GM19397 (cell line): Measurements from ENCODE around the gene RCN2.

Source experiments
- ATAC-seq: cut with Tn5 transposase; IDR thresholded peaks from one replicate; pipeline ENCODE4 v1.9.1; 2021; ENCODE audit warnings: mild to moderate bottlenecking, moderate library complexity; ENCODE audit not compliant: unreplicated experiment

RCN2 gene

DNA sequence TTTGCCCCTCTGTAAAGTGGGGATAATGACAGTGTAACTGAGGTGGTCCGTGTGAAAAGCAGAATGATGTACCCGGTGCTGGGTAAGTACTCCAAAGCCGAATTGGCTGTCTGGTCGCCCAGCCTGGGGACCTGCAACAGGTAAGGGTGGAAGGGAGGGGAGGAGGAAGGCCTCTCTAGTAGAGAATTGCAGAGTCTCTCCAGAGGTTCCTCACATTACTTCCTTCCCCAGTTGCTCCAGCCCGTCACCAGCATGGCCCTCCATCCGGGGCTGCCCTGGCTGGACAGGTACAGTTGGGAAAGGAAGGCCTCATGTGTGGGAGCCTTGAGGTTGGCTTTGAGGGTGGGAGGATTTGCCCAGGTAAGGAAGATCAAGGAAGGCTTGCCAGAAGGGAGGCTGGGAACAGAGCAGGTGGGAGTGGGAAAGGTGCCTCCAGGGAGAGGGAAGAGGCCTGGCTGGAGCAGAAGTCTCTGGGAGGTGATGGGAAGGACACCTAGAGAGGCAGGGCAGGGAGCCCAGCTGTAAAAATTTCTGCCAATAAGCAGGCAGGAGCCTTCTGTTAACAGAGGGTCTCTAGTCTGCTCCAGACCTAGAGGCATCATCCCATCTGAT is 61.7 kb downstream of the RCN2 start:
- no peak for ATAC-seq

DNA sequence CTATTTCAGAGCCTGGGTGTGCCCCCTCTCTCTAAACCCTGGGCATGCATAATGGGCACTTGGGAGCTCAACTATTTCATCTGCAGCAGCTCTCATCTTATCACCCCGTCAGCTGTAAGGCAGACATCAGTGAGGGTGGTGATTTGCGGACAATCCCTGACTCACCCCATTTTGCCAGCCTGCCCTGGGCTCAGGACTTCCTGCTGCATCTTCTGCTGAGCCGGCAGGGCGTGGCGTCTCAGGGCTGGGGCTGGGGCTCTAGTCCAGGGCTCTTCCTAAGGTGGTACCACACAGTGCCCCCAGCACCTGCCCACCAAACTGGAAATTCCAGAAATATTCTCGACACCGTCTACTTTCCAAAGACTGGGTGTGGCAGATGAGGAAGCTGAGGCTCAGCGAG is 62.5 kb downstream of the RCN2 start:
- no peak for ATAC-seq

DNA sequence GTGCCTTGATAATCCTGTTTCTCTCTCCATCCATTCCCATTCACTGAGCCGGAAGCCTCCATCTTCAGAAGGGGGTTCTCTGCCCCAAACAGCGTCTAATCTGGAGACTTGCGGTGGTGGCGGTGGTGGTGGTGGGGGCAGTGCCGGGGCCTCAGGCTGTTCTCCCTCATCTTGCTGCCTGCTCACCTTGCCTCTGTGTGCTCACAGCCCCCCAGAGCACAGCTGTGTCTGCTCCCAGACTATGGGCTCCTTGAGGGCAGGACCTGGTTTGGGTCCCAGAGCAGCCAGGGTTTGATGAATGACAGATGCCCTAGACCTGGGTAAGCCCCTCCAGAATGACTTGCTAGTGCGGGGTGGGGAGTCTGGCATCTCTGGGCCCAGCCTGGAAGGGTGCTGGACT is 62.9 kb downstream of the RCN2 start:
- no peak for ATAC-seq

DNA sequence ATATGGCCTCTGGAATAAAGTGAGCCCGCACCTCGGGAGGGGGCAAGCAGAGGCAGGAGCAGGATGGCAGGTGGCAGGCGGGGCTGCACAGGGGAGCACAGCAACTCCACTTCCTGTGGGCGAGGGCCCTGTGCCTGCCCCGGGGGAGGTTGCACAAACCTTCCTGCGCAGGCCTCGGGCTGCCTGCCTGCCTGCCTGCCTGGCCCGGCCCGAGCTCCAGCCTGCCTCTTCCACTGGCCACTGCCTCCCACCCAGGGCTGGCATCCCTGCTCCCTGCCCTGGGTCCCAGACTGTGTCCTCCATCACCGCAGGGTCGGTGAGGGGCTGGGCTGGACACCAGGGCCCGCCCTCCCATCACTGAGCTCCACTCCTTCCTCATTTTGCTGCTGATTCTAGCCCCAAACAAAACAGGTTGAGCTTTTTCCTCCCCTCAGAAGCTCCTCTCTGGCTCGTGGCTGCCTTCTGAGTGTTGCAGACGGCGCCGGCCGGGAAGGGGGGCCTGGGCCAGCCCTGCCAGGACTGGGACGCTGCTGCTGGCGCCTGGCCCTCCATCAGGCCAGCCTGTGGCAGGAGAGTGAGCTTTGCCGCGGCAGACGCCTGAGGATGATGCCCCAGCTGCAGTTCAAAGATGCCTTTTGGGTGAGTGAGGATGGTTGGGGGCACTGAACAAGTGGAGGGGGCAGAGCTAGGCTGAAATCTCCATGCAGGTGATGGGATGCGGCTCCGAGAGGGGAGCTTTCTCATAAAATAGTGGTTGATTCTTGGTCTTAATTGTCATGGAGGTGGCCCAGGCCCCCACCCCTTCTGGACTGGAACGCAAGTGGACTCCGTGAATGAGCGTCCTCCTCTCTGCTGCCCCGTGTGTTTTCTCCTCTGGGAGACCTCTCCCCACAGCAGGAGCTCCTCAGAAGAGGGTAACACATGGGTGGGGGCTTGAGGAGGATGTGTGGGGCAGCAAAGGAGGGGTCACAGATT is 63.7 kb downstream of the RCN2 start, which contains the start of gene PSTPIP1:
Gene PSTPIP1 (plus strand): TSS at position 156 of the 975 bp plus-strand sequence. CDS start 448 bp downstream, at position 604.
- peak; percentile 54 for ATAC-seq

DNA sequence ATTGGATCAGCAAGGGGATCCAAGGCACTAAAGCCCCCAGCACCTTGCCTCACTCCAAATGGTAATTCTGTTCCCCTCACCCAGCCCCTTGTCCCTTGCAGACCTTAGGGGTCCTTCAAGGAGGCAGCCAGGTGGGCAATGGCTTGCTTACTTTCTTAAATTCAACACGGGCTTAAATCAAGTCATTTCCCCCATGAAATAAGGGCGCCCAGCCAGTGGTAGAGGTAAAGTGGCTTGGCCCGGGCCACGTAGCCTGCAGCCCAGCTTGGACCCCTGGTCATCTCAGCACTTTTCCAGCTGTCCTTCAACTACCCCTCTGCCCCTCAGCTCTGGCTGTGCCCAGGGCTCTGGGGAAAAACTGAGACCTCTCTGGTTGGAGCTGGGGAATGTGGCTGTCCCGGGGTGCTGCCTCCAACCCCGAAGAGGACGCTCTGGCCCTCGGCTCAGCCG is 64.6 kb downstream of the RCN2 start:
- no peak for ATAC-seq

DNA sequence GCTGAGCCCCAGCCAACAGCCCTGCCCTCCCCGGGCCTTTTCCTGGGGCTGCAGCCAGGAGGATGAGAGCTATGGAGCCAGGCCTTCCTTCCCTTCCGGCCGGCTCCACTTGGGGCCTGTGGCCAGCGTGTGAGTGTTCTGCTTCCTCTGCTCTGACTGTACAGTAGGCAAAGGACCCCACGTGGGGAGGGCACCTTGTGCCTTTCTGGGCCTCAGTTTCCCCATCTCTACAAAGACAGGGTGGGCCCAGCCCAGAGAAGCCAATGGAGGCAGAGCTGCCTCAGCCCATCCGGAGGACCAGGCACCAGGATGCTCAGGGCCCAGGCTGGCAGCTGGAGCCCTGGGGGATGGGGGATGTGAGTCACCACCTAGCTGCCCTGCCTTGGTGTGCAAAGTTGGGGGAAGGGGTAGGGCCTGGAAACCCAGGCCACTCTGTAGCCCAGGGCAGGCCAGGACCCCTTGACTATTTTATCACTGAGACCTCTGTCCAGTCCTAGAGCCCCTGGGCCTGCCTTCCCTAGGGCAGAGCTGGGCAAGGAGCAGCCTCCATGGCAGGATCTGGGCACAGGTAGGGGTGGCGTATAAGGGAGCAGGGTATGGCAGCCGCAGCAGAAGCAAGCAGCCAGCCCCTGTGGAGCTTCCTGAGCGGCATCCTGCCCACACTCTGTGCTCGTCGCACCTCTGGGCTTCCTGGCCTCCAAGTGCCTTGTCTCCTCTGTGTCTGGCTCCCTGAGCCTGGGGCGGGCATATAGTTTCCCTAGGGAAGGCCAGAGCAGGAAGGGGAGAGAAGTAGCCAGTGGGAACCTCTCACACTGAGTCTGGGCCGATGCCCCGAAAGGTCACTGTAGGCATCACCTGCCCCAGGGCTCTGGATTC is 65.2 kb downstream of the RCN2 start:
- no peak for ATAC-seq

DNA sequence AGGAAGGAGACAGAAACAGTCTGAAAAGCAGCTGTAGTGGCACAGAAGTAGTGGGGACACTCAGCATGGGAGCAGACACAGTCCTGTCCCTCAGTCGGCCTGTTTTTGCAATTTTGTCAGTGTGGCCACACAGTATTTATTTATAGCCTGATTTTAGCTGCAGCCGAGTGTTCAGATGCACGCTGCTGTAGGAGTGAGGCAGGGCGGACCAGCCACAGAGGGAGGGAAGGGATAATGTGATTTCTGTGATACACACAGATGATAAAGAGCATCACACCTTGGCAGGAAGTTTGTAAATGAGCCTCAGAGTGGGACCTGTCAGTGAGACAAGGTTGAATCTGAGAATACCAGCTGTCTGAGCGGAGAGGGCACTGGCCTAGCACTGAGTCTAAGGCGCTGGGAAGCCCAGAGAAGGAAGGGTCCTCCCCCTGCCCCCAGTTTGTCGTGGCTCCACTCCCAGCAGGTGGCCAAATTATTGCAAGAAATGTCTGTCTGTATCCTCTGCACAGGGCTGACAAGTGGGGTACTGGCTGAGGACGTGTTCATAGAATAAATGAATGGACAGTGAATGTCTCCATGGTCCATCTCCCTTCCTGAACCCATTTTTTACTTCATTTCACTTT is 67.2 kb downstream of the RCN2 start:
- ATAC-seq = no peak

DNA sequence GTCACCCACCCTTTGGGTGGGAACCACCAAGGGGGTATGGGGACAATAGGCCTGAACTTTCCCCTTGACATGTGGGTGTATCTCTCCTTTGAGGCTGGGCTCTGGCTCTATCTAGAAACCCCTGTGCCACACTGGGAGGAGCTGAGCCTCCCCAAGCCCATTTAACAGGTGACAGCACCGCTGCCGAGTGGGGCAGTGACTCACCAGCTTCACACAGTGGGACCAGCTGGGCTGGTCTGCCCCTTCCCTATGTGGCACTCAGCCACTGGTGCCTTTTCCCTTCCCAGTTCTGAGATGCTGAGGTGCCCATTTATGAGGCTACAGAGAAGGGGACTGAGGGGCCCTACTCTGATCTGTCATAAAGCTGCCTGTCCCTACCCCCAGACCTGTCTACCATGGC is 68.4 kb downstream of the RCN2 start:
- no peak for ATAC-seq

DNA sequence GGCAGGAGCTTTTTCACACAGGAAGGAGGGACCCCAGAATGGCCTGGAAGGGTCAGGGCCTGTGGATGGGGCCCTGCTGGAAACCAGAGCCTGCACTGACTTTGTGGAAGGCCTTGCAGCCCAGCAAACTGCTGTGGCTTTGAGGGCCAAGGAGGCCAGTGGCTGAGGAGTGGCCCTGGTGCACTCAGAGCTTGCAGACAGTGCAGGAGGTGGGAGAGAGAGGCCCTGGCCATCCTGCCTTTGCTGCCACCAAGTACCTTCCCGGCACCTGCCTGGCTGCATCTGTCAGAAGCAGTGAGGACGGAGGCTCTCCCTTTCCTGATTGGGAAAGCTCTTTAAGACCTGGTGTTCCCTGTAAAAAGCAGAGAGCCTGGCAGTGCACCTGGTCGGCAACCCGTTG is 69.8 kb downstream of the RCN2 start:
- ATAC-seq = no peak

DNA sequence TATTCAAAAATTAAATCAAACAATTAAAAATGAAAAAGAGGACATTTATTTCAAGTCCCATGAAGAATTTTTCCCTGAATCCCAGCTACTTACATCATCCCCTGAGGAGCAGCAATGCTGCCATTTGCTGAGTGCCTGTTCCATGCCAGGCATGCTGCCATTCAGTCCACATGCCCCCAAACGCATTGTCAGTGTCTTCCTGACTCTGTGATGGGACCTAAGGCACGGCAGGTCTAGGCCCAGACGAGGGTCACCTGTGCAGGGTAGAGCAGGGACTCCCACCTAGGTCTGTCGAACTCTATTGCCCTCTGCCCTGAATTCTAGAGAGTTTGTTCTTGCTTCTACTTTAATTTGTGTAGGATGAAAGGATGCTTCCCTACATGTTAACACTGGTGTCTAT is 70.4 kb downstream of the RCN2 start:
- no peak for ATAC-seq

DNA sequence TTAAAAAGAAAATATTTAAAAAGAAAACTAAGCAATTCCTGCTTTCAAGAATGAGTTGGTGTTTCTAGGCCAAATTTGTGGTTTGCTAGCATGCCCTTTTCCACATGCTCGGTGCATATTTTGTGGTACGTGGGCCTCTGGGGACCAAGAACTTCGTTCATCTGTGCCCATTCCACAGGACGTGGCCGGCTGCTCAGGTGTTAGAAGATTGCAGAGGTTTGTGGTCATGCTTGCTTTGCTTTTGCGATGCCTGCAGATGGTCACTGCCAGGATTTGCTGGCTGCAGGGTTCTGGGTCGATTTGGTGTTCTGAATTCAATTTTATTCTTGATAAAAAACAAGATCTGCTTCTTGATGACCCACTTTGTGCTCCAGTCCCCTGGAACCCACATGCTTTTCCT is 70.9 kb downstream of the RCN2 start:
- peak; percentile 30 for ATAC-seq

DNA sequence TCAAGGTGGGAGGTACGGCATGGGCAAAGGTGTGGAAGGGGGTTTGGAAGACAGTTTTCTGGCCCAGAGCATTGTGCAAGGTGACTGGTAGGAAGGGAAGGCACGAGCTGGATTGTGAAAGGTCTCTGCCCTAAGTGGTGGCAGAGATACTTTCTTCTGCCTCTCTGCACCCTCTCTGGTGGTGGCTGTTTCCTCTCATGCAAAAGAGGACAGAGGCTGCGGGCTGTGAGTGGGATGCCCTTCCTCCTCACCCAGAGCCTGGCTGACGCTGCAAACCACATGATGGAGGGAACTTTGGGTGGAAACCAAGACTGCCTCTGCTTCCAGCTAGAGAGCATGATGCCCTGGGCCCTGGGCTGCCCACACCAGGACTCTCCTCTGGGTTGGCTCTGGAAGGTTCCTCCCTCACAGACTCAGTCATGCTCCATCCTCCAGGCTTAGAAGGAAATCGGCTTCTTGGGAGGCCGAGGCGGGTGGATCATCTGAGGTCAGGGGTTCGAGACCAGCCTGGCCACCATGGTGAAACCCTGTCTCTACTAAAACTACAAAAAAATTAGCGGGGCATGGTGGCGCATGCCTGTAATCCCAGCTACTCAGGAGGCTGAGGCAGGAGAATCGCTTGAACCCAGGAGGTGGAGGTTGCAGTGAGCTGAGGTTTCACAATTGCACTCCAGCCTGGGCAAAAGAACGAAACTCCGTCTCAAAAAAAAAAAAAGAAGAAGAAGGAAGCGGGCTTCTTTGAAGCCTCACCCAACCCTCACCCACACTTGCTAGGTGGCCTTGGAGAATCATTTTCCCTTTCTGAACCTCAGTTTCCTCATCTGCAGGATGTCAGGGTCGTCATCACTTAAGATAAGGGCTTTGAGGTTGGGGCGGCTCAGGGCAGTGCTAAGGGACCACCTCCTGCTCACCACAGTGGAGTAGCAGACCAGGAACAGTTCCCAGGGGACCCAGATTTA is 71.7 kb downstream of the RCN2 start:
- peak; percentile 85 for ATAC-seq
